Activated CD4-positive, alpha-beta T cell treated with anti-CD3 and anti-CD28 coated beads, Interleukin-2, amount 50 U/mL, for 48 hours (primary cell): ENCODE data around the gene ATP5MC2.
A peak's percentile ranks its signal among the peaks of the same experiment; 100 is the strongest.
"Not testable (repeated sequence)": the region's sequence is repeated elsewhere in the genome, so short reads cannot be mapped to it uniquely, and the experiment has no call there.

Experiments used
- DNase-seq, 2 experiments: peaks; one replicate each; pipeline ENCODE4 v3.0.0-alpha.2; 2020

ATP5MC2 gene

DNA sequence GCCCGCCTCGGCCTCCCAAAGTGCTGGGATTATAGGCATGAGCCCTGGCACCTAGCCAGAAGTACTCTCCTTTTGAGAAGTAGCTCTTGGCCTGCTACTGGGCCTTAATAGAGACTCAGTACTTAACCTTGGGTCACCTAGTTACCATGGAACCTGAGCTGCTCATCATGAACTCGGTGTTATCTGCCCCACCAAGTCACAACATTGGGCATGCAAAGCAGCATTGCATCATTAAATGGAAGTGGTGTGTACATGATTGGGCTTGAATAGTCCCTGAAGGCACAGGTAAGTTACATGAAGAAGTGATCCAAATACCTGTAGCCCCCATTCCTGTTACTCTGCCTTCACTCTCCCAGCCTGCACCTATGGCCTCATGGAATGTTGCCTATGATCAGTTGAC lies 31.8 kb downstream of the ATP5MC2 start:
- no peak for DNase-seq

DNA sequence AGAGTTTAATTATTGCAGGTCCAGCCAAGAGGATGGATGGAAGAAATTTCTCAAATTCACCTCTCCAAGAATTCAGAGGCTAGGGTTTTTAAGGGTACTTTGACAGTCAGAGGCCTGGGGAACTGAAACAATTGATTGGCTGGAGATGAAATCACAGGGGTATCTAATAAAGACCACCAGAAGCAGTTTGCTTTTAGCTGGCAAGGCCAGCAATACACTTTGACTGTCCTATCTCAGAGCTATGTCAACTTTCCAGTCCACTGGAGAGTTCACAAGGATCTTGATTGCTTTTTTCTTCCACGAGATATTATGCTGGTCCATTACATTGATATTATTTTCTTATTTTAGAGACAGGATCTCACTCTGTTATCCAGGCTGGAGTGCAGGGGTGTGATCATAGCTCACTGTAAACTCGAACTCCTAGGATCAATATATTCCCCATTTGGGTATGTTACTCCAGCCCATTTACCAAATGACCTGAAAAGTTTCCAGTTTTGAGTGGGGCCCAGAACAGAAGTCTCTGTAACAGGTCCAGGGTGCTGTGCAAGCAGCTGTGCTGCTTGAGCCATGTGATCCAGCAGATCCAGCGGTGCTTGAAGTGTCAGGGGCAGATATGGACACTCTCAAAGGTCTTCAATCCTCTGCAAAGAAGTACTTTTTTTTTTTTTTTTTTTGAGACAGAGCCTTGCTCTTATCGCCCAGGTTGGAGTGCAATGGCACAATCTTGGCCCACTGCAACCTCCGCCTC lies 32.5 kb downstream of the ATP5MC2 start:
- DNase-seq = no peak

GRCh38 chr12:53638057-53638456 lies 37.8 kb downstream of the ATP5MC2 start:
- DNase-seq = no peak

DNA sequence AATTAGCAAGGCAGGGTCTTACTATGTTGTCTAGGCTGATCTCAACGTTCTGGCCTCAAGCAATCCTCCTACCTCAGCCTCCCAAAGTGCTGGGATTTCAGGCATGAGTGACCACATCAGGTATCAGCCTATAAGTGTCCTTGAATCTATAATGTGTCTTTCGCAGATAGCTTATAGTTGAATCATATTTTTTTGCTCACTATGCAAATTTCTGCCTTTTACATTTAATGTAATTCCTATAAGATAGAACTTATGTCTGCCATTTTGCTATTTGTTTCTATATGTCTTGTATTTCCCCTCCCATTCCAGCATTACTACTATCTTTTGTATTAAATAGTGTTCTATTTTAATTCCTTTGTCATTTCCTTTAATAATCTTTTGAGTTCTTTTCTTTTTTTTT lies 39.2 kb downstream of the ATP5MC2 start:
- DNase-seq = no peak

DNA sequence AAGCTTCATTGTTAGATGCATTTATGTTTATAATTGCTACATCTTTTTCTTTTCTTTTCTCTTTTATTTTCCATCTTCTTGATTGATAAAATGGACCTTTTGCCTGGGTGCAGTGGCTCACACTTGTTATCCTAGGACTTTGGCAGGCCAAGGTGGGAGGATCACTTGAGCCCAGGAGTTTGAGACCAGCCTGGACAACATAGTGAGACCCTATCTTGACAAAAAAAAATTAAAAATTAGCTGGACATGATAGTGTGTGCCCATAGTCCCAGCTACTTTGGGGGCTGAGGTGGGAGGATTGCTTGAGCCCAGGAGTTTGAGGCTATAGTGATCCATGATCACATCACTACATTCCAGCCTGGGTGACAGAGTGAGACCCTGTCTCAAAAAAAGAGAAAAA lies 40.2 kb downstream of the ATP5MC2 start:
- not testable (repeated sequence) for DNase-seq

DNA sequence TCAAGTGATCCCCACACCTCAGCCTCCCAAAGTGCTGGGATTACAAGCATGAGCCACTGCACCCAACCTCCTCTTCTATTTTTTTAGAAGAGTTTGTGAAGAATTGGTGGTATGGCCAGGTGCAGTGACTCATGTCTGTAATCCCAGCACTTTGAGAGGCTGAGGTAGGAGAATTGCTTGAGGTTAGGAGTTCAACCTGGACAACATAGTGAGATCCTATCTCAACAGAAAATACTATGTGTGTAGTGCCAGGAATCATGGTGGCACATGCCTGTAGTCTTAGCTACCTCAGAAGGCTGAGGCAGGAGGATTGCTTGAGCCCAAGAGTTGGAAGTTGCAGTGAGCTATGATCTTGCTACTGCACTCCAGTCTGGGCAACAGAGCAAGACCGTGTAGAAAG lies 44.2 kb downstream of the ATP5MC2 start:
- DNase-seq = no peak

GRCh38 chr12:53627919-53628318 lies 48.0 kb downstream of the ATP5MC2 start:
- DNase-seq = no peak

GRCh38 chr12:53626702-53627169 lies 49.1 kb downstream of the ATP5MC2 start:
- DNase-seq = no peak

- DNase-seq = peak; percentile 99
These were observed 49.8 kb downstream of the ATP5MC2 start, which contains the start of gene ATF7 for GRCh38 chr12:53625946-53626701. Gene ATF7 (minus strand): TSS chr12:53626382. CDS start chr12:53601000, 25,382 bp downstream.

DNA sequence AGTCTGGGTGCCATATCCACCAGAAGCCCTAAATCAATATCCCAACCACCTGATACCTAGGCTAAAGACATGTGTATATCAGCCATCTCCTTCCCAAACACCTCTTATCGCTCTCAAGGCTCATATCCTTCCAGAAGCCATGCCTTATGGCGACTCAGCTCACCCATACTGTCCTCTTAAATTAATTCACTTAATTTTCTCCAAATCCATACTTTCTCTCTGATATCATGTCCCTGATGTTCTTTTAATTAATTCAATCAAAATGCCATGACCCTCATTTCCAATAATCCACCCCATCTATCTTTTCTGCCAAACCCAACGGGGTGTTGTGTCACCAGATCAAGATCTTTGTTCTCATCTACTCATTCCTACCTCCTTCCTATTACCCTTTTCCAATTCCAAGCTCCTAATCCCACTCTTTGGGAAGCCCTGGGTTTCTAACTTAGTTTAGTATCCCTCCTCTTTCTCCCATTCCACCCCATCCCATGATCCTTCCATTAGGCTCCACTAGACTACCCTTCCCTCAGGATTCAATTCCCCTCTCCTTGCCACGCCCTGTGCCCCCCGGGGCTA lies 50.4 kb downstream of the ATP5MC2 start:
- no peak for DNase-seq

GRCh38 chr12:53624956-53625355 lies 50.9 kb downstream of the ATP5MC2 start:
- no peak for DNase-seq

GRCh38 chr12:53624458-53624857 lies 51.4 kb downstream of the ATP5MC2 start:
- no peak for DNase-seq

GRCh38 chr12:53623548-53624385 lies 52.1 kb downstream of the ATP5MC2 start:
- DNase-seq = no peak

DNA sequence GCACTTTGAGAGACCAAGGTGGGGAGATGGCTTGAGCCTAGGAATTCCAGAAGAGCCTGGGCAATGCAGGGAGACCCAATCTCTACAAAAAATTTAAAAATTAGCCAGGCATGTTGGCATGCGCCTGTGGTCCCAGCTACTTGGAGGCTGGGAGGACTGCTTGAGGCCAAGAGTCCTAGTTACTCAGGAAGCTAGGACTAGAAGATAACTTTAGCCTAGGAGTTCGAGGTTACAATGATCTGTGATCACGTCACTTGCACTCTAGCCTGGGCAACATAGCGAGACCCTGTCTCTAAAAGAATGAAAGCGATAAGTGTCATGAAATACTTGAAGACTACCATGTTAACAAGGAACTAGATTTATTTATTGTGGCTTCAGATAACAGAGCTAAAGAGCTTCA lies 53.2 kb downstream of the ATP5MC2 start:
- DNase-seq = no peak

- no peak for DNase-seq
These were observed 57.6 kb downstream of the ATP5MC2 start for GRCh38 chr12:53618275-53618674.

GRCh38 chr12:53617700-53618099 lies 58.2 kb downstream of the ATP5MC2 start:
- no peak for DNase-seq

DNA sequence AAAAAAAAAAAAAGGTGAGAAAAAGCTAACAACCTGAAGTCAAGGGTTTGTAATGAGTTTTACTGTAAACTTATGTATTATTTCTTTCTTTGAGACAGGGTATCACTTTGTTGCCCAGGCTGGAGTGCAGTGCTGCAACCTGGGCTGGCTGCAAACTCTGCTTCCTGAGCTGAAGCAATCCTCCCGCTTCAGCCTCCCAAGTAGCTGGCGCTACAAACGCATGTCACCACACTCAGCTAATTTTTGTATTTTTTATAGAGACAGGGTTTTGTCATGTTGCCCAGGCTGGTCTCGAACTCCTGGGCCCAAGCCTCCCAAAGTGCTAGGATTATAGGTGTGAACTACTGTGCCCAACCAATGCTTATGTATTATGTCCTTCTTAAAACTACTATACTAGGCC lies 58.9 kb downstream of the ATP5MC2 start:
- no peak for DNase-seq
